GM21447 (cell line): ENCODE results near the gene GTF3C5.
A peak's percentile ranks its signal among the peaks of the same experiment; 100 is the strongest.
"Not testable (repeated sequence)": the region's sequence is repeated elsewhere in the genome, so short reads cannot be mapped to it uniquely, and the experiment has no call there.

Experiments
- ATAC-seq: cut with Tn5 transposase; IDR thresholded peaks from one replicate; pipeline ENCODE4 v1.9.1; 2021; ENCODE audit not compliant: unreplicated experiment

The GTF3C5 gene

GRCh38 chr9:133030317-133031129, at the start of gene GTF3C5:
Gene GTF3C5 (plus strand): TSS chr9:133030997. CDS start chr9:133031012, 15 bp downstream.
- peak; percentile 96 for ATAC-seq

DNA sequence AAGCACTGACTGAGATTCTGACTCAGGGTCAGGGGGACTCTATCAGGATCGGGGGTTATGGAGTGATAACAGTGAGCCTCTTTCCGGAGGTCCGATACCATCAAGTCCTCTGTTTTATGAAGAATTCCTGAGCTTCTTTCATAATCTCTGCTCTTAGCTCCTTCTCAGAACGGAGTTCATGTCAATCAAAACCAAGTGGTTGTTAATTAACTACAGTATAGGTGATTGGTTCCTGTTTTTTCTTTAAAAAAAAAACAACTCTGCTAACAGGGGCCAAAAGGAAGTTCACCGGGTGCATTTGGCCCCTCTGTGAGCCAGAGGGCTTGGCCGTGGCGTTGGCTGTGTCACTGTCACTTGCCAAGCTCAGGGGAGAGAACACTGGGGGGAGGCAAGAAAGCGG, 48.3 kb upstream of the GTF3C5 start:
- peak; percentile 64 for ATAC-seq

- ATAC-seq: no peak
These were observed 47.2 kb upstream of the GTF3C5 start for GRCh38 chr9:132983491-132984201.

DNA sequence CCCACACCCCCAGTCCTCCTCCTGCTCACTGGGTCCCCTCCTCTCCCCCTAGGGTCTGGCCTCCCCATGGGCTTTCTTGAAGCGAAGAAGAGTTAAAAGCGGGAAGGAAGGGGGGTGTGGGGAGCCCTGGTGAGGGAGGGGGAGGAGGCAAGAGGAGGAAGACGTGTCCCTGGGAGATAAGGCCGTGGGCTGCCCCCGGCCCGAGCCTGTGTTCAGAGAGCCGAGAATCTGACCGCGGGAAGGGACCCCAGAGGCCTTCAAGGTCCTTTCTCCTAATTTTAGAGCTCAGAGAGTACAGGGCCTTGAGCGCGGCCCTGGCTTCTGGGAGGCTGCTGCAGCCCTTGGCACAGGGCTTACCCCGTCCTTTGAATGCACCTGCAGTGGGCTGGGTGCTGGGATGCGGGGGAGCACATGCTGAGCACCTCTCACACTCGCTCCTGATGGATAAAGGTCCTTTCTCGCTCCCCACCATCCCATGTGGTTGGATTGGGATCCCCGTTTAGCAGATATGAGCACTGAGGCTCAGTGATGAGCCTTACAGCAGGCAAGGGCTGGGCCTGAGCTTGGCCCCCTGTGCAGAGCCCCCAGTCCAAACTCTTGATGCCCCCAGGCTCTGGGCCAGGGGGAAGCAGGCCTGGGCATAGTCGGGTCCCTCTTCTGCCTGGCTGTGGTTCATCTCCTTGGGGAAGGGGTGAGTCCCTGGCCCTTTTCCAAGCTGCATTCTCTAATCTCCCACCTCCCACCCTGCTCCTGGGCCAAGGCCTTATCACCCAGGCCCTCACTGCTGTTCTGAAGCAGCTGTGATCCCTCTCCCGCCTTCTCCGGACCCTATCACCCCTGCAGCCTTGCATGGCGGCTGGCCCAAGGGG, 46.4 kb upstream of the GTF3C5 start:
- no peak for ATAC-seq

DNA sequence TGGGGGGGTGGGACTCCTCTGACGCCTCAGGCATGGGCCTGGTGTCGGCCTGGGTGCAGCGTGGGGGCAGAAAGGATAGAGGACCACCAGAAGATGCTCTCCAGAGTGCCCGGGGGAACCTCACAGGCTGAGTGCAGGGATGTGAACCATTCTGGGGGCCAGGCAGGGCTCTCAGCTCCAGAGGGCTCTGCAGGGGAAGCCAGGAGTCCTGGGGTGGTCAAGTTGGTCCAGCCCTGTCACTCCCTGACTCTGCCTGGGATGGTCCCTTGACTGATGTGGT, 45.8 kb upstream of the GTF3C5 start:
- ATAC-seq: no peak

- ATAC-seq: no peak
These were observed 45.3 kb upstream of the GTF3C5 start for GRCh38 chr9:132985489-132985888.

DNA sequence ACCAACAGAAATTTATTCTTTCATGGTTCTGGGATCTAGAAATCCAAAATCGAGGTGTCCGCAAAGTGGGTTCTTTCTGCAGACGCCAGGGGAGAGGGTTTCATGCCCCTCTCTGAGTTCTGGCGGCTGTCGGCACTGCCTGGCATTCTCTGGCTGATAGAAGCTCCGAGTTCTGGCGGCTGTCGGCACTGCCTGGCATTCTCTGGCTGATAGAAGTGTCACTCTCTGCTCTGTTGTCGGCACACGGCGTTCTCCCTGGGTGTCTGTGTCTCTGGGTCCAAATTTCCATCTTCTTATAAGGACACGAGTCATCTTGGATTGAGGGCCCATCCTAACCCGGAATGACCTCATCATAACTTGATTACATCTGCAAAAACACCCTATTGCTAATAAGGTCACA, 44.7 kb upstream of the GTF3C5 start:
- no peak for ATAC-seq

DNA sequence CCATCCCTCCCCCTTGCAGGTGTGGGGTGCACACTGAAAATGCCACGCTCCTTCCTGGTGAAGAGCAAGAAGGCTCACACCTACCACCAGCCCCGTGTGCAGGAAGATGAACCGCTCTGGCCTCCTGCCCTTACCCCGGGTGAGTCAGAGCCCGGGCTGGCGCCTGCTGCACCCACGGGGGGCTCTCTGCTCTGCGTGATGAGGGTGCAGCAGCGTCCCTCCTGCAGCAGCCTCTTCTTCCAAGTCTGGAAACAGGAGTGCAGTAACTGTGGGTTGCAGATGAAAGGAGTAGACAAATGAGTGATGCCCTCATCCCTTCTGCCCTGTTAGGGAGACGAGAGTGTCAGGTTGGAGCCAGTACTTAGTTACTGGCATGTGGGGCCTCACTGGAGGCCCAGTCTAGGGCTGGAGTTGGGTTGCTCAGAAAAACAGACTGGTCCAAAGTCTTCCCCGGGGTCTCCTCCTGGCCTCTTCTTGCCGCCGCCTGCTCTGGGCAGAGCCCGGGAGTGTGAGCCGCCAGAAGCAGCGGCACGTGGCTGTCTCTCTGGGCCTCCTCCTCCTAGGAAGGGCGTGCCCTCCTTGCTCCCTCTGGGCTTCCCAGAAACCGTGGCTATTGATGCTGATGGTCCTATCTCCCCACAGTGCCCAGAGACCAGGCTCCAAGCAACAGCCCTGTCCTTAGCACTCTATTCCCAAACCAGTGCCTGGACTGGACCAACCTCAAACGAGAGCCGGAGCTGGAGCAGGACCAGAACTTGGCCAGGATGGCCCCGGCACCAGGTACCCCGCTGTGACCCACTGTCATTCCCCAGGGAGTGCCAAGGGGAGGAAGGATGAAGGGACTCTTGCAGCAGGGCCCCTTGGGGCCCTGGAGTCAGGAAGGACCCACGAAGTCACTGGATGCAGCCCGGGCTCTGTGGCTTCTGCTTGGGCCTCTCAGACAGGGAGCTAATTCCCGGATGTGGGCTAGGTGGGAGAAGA, 43.9 kb upstream of the GTF3C5 start:
- no peak for ATAC-seq

- no peak for ATAC-seq
These were observed 42.4 kb upstream of the GTF3C5 start for GRCh38 chr9:132988244-132989013.

- no peak for ATAC-seq
These were observed 41.8 kb upstream of the GTF3C5 start for GRCh38 chr9:132989014-132989310.

DNA sequence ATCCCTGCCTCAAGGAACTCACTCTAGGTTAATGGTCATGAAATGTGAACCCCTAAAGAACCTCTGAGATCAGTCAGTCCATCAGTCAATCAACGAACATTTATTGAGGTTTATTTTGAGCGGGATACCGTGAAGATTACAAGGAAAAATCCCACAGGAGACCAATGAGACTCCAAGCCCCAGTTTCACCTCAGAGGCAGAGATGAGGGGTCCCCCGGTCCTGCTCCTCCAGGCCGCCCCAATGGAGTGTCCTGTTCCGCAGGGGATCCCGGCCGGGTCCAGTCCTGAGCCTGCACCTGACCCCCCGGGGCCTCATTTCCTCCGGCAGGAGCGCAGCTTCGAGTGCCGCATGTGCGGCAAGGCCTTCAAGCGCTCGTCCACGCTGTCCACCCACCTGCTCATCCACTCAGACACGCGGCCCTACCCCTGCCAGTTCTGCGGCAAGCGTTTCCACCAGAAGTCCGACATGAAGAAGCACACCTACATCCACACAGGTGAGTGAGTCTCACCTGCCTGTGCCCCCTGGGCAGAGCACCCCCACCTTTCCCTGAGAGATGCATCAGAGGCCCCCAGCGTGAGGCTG, 41.3 kb upstream of the GTF3C5 start:
- ATAC-seq: no peak

DNA sequence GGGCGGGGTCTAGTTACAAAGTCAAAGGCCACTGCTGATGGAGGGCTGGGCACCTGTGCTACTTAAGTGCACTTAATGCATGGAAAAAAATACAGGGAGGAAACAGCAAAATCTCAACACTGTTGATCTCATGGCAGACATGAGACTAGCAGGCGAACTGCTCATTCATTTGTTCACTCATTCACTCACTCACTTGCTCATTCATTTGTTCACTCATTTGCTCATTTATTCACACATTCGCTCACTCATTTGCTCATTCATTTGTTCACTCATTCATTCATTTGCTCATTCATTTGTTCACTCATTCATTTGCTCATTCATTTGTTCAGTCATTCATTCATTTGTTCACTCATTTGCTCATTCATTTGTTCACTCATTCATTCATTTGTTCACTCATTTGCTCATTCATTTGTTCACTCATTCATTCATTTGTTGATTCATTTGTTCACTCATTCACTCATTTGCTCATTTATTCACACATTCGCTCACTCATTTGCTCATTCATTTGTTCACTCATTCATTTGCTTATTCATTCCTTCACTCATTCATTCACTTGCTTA, 40.7 kb upstream of the GTF3C5 start:
- not testable (repeated sequence) for ATAC-seq

DNA sequence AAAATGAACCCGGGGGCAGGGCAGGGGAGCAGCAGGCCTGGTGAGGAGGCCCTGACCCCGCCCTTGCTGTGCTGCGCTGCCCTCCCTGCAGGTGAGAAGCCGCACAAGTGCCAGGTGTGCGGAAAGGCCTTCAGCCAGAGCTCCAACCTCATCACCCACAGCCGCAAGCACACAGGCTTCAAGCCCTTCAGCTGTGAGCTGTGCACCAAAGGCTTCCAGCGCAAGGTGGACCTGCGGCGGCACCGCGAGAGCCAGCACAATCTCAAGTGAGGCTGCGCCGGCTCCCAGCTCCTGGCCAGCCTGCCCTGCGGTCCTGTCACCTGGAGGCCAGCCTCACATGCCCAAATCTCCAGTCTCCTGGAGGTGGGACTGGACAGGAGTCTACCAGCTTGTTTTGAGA, 40.0 kb upstream of the GTF3C5 start:
- ATAC-seq: no peak

GRCh38 chr9:132991351-132992300, 39.2 kb upstream of the GTF3C5 start:
- ATAC-seq: no peak

- ATAC-seq: no peak
These were observed 37.3 kb upstream of the GTF3C5 start for GRCh38 chr9:132993511-132993939.

DNA sequence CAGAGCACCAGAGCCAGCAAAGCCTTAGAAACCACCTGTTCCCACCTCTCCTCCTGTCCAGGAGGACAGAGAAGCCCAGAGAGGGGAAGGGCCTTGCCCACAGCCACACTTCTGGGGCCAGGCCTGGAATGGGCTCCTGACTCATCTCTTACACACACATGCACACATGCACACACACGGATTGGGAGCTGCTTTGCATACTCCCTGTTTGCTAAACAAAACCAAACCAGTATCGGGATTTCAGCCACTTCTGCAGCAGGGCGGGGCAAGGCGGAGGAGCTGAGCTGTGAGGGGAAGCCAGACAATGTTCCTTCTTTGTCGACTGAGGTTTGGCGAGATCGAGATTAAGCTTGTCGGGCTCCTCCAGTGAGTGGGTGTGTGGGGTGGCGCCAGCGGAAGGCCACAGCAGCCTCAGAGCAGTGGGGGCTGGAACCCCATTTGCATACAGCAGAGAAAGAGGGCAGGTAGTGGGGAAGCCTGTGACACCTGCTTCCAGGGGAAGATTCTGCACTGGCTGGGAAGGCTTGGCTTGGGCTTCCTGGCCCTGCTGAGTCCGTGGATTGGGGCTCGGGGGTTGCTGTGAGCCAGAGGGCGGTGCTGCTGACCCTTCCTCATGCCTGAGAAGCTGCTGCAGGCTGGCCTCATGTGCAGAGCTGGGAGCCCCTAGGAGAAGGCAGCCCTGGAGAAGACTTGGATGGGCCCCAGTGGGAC, 36.2 kb upstream of the GTF3C5 start:
- ATAC-seq: peak; percentile 71

- no peak for ATAC-seq
These were observed 35.7 kb upstream of the GTF3C5 start for GRCh38 chr9:132995121-132995420.

- ATAC-seq: no peak
These were observed 34.9 kb upstream of the GTF3C5 start for GRCh38 chr9:132995879-132996278.
